G401 (cell line): ENCODE results near the gene TERT. TPM values are rescaled to one million over a fixed set of nuclear protein-coding genes. Genes with fewer than 3 reads are reported as not detected.
A peak's percentile ranks its signal among the peaks of the same experiment; 100 is the strongest.

Experiments used
- DNase-seq: peaks from one replicate; pipeline ENCODE4 v3.0.0-alpha.2; 2015; ENCODE audit warnings: low spot score
- in situ Hi-C: cut with HindIII; loops from 2 replicates; pipeline ENCODE4 v1.10.0; 2016; ENCODE audit warnings: low sequenced_read_pairs, mixed read lengths
- total RNA-seq: library from RNA; depleted of rRNA; stranded (reverse); fragments of >200 nt; shearing (Covaris generic); gene quantifications from 2 replicates; pipeline ENCODE4 v1.2.3, GENCODE V29; 2014

Gene TERT
- total RNA-seq, 1 experiment from 2014 or later: 0.85 TPM

DNA sequence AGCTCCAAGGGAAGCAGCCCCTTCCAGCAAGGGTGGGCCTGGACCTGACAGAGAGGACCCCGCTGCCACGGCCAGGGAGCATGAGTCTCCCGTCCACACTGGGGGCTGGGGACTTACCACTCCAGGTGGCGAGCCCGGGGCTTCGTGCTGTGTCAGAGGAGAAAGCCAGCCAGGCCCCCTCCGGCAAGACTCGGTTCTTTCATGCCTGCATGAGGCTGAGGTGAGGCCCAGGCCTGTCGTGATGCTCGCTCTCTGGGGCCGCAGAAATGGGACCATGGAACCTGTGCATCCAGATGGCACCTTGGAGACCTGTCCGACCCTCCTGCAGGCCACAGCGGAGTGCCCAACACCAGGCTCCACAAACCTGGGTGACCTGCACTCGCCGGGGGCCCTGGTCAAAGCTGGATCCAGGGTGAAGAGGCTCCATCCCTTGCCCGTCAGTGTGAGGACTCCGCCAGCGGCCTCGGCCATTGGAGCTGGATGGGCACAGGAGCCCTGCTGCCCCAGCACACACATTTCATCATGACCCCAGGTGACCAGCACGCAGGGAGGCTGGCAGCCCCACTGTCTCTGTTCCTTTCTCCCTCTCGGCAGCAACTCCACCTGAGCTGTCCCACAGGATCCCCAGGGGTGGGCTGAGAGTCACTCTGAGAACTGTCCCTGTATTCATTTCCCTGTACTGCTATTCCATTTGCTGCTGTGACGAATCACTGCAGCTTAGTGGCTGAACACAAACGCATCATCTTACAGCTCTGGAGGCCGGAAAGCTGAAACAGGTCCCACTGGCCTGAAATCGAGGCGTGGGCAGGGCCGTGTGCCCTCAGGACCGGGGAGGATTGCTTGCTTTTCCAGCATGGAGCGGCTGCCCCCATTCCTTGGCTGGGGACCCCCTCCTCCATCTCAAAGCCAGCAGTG, 45.2 kb downstream of the TERT start:
- in situ Hi-C loops: no loop called here
- DNase-seq: no peak

DNA sequence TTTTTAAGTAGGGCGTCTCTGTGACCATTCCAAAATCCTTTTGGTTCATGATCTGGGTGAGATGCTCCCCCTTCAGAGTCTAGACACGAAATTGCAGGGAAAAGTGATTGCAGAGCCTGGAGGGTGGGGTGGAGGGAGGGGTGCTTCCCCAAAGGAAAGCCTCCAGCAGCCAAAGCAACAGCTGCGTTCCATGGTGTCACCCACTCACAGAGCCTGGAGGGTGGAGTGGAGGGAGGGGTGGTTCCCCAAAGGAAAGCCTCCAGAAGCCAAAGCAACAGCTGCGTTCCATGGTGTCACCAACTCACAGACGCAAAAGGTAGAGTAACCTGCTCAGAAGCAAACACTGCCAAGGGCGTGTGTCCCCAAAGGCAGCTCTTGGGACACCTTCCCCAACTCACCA, 47.1 kb downstream of the TERT start:
- in situ Hi-C loops: no loop called here
- DNase-seq: no peak

DNA sequence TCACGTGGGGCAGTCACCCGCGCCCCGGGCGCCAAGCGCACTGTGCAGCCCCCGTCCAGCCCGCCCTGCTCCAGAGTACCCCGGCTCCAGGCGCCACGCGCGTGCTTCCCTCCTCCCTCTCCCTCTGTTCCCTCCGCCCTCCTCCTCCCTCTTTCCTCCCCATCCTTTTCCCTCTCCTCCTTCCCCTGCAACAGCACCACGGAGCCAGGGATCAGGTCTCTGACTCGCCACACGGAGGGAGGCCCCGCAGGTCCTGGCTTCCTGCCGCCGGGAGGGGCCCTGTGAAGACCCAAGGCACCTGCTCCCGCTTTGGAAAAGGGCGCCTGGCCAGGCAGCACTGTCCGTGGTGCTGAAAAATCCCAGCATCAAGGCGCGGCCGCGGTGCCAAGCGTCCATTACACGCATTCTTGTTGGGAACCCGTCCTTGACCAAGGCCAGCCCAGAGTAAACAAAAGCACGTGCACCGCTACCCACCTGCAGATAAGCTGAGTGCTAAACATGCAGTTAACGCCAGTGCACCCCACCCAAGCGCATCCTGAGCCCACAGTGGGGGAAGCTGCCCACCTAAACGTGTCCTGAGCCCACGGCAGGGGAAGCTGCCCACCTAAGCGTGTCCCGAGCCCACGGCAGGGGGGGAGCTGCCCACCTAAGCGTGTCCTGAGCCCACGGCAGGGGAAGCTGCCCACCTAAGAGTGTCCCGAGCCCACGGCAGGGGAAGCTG, 48.0 kb downstream of the TERT start:
- DNase-seq: peak; percentile 13
- in situ Hi-C loops: no loop called here

DNA sequence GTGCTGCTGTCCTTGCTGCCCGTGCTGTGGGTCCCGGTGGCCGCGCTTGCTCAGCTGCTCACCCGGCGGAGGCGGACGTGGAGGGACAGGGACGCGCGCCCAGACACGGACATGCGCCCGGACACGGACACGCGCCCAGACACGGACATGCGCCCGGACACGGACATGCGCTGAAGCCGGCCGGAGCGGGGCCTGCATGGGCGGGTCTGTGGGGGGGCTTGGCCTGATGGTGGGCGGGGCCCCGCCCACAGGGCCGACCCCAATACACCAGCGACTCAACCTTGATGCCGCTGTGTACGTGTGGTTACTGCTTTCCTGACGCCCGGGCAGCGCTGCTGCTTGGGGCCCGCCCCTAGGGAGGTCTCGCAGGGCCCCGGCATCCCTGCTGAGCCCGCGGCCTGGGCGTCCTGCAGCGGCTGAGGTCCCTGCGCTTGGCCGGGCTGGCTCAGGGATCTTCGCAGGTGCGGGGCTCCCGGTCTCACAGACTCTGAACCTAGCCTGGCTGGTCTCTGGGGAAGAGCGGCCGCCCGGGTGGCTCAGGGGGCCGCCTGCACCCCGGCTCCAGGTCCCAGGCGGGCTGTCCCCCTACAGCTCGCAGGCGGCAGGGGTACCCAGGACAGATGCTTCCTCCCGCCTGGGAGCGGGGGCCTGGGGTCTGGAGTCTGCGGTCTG, 48.8 kb downstream of the TERT start:
- in situ Hi-C loops: no loop called here
- peak; percentile 28 for DNase-seq

DNA sequence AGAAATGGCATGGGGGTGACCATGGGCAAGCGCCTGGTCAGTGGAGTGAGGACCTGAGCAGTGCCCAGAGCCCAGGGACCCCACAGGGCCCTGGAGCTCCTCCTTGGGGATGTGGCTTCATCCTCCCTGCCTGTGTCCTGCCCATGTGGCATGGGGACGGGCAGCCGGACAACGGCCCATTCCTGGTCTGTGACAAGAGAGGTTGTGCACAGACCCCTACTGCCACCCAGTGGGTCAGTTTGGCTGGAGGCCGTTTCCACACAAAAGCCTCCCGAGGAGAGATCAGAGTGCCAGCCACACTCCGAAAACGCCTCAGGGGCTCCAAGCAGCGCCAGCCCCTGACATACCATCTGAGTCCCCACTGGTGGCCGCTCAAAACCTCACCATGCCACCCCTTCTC, 49.9 kb downstream of the TERT start:
- DNase-seq: no peak
- in situ Hi-C loops: no loop called here

DNA sequence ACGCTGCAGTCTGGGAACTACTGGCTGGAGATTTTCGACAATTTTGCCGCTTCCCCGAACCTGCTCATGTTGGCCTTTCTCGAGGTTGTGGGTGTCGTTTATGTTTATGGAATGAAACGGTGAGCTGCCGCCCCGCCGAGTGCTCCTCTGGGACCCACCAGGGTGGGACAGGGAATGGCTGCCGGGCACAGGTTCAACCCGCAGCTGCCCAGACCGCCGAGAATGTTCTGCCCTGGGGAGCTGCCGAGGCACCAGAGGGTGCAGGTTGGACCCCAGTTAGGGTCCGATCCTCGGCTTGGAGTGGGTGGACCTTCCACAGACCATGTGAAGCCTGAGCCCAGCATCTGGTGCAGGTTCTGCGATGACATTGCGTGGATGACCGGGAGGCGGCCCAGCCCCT, 50.6 kb downstream of the TERT start:
- DNase-seq: no peak
- in situ Hi-C loops: no loop called here

DNA sequence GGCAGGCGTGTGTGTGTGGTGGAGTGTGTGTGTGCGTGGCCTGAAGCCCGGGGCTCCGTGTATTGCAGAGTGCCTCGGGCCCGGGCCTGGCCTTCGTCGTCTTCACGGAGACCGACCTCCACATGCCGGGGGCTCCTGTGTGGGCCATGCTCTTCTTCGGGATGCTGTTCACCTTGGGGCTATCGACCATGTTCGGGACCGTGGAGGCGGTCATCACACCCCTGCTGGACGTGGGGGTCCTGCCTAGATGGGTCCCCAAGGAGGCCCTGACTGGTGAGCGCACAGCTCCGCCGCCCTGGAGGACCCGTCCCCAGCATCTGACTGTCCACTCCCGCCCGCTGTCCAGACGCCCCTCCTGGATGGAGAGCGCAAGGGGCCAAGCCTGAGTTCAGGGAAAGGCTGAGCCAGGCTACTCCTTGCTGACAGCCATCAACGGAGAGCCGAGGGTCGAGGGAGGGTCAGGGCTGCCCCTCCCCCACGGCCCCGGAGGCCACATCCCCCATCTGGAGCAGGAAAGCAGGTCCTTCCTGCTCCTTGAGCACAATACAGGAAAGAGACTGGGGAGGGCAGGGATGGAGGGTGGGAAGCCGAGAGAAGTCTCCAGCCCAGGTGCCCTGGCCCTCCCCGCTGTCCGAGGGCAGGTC, 51.3 kb downstream of the TERT start:
- DNase-seq: no peak
- in situ Hi-C loops: no loop called here

DNA sequence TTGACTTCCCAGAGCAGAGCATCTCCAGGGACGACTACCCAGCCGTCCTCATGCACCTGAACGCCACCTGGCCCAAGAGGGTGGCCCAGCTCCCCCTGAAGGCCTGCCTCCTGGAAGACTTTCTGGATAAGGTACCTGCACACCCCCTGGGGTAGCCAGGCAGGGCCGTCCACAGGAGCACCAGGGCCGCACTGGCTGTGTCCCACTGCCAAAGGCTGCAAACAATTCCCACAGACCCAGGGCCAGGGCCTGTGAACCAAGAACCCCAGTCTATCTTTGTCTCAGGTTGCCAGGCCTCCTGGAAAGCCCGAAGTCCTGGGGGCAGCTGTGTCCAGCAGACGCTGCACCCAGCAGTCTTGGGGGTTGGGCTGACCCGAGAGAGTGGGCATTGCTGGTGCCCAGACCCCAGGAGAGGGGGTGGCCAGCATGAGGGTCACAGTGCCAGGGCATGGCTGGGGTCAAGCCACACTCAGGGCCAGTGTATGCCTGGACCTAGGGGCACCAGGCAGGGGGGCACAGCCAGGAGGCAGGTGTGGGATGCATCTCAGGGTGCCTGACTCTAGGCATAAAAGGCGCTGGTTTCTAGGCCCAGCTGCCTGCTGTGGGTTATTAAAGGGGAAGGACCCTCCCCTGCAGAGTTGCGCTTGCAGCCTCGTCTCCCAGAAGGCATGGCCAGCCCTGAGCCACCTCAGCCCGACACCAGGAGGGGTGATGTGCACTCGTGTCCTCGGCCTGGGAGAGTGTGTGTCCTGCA, 52.0 kb downstream of the TERT start:
- in situ Hi-C loops: no loop called here
- no peak for DNase-seq

DNA sequence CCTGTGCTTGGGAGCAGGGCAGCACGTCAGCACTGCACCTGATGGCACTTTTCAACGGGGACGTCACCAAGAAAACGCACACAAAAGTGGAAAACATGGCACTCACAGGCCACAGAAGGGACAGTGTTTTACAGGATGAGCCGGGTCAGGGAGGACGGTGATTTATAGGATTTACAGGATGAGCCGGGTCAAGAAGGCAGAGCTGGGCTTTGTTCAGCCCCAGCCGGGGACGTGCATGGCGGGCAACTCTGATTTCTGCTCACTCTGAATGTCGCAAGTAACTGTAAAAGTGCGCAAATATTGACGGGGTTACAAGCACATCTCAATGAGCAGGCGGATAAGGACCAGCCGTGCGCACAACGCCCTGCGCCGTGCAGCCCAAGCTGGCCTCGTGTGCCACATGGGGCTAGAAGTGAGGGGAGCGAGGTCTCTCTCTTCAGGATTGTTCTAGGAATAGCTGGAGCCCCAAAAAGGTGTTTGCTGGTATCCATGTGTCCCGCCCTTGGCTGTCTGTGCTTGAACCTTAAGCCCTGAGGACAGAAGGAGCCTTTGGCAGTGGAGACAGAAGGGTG, 53.3 kb downstream of the TERT start:
- in situ Hi-C loops: no loop called here
- DNase-seq: no peak

DNA sequence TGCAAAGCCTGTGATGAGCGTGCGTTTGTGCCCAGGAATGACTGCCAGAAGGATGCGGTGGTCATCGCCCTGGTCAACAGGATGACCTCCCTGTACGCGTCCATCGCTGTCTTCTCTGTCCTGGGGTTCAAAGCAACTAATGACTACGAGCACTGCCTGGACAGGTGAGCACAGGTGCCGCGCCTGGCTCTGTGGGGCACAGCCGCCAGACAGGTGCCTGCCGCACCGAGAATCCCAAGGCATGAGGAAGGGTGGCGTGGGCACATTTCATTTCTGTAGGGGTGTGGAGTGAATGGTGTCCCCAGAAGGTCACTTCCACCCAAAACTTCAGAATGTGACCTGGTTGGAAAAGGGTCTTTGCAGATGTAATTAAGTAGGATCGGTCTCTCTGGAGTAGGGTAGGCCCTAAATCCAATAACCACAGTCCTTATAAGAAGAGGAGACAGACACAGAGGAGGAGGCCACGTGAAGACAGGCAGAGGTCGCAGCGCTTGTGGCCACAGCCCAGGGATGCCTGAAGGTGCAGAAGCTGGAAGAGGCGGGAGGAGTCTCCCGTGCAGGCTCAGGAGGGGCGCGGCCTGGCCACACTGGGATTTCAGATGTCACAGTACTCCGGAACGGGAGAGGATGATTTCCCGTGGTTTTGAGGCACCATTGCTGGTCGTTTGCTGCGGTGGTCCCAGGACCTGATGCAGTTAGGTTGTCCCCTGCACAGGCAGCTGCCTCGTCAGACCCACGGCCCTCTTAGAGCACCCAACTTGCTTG, 54.2 kb downstream of the TERT start:
- no peak for DNase-seq
- in situ Hi-C loops: no loop called here

DNA sequence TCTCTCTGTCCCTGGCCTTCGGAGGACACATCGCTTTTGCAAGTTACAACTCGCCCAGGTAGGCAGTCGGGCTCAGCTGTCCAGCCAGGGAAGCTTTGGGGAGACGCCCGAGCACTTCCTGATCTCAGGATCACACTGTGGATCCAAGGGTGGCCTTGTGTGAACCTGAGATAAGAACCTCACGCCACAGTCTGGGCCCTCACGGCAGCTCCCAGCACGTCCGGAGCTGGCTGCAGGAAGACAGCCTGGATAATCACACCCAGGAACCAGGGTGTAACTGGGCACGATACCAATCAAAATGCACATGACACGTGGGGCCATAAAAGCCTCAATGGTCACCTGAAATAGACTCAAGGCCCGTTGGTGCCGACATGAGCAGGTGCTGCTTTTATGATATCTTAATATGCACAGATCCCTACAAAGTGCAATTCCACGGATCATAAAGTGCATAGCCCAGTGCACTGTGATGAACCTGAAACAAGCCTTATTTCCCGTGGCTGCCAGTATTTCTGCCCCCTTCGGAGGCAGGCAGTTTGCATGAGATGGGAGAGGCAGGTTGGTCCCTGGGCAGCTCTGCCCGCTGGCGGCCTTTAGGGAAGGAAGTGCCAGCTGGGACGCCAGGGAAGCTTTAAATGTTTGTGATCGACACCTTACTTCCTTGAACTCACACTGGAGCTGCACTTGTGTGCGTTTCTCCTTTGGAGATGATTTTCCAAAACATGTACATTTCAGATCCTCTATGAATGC, 55.2 kb downstream of the TERT start:
- in situ Hi-C loops: no loop called here
- DNase-seq: no peak

DNA sequence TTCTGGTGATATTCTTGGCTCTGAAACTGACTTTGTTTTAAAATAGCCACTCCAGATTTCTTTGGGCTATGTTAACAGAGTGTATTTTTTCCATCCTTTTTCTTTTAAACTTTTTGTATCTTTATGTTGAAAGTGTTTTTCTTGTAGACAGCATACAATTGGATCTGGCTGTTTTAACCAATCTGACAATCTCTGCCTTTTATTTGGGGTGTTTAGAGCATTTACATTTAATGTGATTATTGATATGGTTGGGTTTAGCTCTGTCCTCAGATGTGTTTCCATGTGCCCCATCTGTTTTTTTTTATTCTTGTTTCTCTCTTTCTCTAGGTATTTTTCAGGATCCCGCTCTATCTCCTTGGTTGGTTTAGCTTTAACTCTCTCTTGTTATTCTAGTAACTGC, 59.0 kb downstream of the TERT start:
- no peak for DNase-seq
- in situ Hi-C loops: no loop called here

DNA sequence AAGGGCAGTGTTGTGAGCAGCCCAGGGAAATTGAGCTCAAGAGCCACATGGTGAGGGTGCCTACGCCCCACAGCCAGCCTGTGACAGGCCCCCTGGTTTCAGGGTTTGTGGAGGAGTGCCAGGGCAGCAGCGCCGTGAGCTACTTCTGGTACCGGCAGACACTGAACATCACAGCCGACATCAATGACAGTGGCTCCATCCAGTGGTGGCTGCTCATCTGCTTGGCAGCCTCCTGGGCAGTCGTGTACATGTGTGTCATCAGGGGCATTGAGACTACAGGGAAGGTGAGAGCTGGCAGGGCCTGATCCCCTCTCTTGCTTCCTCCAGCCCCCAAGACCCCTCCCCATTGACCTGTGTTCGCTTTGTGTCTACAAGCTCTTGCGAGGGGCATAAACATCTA, 59.5 kb downstream of the TERT start:
- DNase-seq: no peak
- in situ Hi-C loops: no loop called here

DNA sequence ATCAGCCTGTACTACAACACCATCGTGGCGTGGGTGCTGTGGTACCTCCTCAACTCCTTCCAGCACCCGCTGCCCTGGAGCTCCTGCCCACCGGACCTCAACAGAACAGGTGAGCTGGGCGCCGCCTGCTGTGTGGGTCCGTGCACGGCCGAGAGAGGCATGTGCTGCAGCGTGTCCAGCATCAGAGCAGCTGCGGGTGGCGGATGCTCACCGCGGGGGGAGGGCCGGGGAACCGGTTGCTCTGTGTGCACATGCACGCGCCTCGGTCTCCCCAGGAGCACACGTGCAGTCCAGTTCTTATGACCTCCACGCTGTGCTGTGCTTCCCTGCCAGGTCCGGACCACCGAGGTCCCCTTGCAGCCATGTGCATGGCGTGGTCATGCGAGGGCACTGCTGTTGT, 62.1 kb downstream of the TERT start:
- in situ Hi-C loops: no loop called here
- DNase-seq: no peak

DNA sequence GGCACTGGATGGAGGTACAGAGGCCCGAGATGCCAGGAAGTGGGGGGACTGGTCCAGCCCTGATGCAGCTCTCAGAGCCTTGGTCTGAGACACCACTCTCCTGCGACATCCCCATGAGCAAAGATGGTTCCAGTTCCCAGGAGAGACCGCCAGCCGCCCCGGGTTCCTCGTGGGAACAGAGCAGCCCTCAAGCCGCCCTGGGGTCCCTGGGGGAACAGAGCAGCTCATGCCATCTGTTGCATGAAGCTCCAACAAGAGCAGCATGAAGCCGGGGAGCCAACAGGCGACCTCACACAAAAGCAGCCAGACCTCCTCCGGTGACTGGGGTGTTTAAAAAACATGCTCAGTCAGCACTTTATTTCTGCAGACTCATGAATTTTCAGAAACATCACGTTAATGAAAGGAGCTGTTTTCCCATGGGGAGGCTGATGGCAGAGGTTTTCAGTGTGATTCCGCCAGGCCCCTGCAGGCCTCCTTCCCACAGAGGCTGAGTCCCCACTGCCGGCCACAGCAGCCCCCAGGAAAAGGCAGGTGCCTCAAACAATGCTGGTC, 63.4 kb downstream of the TERT start:
- no peak for DNase-seq
- in situ Hi-C loops: no loop called here

DNA sequence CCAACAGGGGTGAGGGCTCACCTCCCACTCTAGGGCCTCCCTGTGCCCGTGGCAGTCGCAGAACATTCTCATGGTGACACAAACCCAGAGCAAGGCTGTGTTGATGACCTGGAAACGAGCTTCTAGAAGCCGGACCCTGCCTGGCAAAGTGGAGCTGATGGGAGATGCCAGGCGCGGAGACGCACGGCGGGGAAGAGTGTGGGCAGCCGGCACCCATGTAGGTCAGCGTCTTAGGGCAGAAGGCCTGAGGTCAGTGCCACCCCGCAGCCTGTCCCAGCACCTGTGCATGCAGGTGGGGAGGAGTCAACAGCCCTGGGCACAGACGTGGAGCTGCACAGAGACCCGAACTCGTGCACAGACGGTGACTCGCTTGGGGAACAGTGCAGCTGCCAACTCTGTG, 64.3 kb downstream of the TERT start:
- no peak for DNase-seq
- in situ Hi-C loops: no loop called here

DNA sequence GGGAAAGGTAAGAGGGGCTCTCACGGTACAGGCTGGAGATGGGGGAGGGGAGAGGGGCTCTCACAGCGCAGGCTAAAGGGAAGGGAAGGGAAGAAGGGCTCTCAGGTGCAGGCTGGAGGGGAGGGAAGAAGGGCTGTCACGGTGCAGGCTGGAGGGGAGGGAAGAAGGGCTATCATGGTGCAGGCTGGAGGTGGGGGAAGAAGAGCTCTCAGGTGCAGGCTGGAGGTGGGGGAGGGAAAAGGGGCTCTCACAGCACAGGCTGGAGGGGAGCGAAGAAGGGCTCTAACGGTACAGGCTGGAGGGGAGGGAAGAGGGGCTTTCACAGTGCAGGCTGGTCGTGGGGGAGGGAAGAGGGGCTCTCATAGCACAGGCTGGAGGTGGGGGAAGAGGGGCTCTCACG, 65.0 kb downstream of the TERT start:
- no peak for DNase-seq
- in situ Hi-C loops: no loop called here
